Activated CD4-positive, alpha-beta T cell treated with anti-CD3 and anti-CD28 coated beads, Interleukin-2, amount 50 U/mL, for 16 hours (primary cell): ENCODE measurements around the gene TST.

Experiments used
- DNase-seq: peaks from one replicate; pipeline ENCODE4 v3.0.0-alpha.2; 2020

Gene TST

DNA sequence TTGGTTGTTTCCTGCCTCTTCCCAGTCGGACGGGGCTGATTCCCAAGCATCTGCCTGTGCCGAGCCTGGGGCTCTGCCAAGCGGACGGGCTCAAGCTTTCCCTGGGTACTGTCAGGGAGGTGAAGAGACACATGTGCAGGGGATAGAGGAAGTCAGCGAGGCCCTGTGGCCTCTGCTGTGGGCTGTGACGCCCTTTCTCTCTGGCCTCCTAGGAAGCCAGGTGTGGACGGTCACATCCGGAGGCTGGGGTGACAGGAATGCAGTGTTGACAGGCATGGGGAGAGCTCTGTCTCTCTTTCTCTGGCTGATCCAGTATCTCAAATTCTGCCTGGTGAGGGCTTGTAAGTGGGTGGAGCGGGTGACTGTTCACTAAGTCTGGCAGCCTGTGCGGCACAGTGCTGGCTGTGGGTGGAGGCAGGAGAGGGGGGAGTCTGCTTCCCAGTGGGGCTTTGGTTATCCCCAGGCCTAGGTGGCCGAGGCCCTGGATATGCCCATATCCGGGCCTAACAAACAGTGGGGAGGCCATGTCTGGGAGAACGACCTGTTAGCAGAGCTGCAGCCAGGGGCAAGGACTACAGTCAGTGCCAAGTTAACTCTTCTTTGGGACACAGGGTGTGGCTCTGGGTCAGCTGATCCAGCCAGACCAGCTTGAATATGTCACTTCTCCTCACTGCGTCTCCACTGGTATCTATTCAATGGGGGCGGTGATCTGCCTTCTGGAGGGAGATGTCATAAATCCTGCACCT, 34.2 kb upstream of the TST start:
- DNase-seq, result no peak

GRCh38 chr22:37052386-37053309, 33.4 kb upstream of the TST start:
- no peak for DNase-seq

- DNase-seq, result peak; percentile 83
Observed at GRCh38 chr22:37051391-37052385, 32.4 kb upstream of the TST start, which contains the start of gene KCTD17. KCTD17 (plus strand) TSS chr22:37051742; CDS start chr22:37051761, 19 bp downstream.

- no peak for DNase-seq
Observed at GRCh38 chr22:37050913-37051312, 31.7 kb upstream of the TST start.

- DNase-seq, result no peak
Observed at GRCh38 chr22:37049224-37049623, 30.0 kb upstream of the TST start.

DNA sequence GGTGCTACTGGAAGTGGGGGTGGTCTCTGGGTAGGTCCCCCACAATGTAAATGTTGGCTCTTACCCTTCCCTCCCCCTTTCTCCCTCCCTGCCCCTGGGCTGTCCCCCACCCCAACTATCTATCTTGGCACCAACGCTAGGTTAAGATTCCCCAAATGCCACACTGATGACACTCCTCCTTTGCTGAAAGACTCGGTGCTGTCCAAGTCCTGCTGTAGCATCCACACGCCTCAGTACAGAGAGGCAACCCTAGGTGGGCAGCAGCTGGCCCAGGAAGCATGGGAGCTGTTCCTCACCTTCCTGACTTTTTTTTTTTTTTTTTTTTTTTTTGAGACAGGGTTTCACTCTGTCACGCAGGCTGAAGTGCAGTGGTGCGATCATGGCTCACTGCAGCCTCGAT, 28.9 kb upstream of the TST start:
- no peak for DNase-seq

GRCh38 chr22:37047006-37047405, 27.8 kb upstream of the TST start:
- DNase-seq, result no peak

DNA sequence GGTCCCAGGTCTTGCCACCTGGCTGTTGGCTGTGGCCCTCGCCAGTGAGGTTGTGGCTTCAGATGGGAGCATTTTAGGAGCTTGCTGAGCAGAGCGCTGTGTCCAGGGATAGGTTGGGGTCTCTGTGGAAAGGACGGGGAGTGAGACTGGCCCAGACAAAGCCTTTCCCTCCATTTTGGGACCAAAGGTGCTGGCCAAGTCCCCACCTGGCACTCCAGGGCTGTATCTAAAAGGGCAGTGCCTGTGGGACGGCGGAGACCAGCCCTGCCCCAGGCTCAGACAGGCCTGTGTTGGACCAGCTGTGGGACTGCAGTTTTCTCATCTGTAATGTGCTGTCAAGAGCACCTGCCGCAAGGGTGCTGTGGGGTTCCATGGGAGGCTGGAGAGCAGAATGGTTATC, 27.3 kb upstream of the TST start:
- no peak for DNase-seq

- DNase-seq, result no peak
Observed at GRCh38 chr22:37045958-37046357, 26.7 kb upstream of the TST start.

DNA sequence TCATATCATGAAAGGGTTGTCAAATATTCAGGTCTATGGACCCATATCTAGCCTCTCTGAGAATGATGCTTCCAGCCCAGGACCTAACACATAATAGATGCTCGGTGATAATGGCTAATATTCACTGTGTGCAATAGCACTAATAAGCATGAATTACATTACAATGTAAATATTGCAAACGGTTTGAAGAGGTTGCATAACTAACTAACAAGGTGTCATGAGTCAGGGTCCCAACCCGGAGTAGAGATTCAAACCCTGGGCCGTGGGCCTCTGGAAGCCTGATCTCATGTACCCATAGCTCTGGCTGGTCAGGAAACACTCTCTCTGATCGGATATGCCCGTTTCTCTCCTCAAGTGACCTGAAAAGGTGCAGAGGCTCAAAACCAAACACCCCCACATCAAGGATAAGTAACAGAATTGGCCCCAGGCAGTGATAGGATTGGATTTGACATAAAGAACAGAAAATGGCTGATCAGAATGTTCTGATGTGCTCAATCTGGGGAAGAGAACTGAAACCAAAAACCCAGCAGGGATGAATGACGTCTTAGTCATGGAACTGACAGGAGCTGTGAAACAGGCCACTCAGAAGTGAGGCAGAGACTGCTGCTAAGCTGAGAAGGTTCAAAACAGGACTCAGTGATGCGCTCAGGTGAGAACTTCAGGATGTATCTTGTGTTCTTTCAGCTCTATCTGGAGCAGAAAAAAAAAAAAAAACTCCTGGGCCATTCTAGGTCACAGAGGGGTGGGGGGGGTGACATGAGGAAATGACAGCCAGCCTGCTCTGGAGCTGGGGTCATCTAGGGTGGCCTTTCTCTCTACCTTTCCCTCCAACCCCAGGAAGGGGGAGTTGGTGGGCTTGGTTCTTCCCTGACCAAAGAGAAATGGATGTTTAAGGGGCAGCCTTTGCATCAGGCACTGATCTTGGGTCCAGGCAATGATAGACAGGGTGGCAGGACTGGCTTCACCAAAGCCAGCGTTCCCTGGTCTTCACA, 25.7 kb upstream of the TST start:
- no peak for DNase-seq

- DNase-seq, result peak; percentile 70
Observed at GRCh38 chr22:37043828-37044538, 24.7 kb upstream of the TST start.

- DNase-seq, result no peak
Observed at GRCh38 chr22:37043209-37043827, 24.1 kb upstream of the TST start.

GRCh38 chr22:37039466-37039865, 20.2 kb upstream of the TST start:
- no peak for DNase-seq

- no peak for DNase-seq
Observed at GRCh38 chr22:37037669-37038068, 18.4 kb upstream of the TST start.

DNA sequence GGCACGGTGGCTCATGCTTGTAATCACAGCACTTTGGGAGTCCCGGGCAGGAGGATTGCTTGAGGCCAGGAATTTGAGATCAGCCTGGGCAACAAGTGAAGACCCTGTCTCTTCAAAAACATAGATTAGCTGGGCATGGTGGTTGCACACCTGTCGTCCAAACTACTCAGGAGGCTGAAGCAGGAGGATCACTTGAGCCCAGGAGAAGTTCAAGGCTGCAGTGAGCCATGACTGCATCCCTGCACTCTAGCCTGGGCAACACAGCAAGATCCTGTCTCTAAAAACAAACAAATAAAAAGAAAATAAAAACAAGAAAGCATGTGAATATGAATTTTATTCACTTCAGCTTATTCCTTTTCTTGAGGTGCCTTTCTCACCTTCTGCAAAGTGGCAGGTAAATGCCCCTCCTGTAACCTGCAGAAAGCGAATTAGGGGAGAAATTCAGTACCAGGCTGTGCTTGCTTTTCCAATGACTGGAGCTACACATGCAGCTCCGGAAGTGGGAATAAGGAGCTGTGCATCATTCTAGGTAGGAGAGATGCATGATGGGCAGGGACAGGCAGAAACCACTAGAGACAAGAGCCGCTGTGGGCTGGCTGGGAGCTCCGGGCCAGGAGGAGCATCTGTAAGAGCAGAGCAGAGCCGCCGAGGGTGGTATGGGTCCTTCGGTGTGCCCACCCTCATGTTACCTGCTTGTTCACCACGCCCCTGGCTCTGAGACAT, 17.6 kb upstream of the TST start:
- no peak for DNase-seq

DNA sequence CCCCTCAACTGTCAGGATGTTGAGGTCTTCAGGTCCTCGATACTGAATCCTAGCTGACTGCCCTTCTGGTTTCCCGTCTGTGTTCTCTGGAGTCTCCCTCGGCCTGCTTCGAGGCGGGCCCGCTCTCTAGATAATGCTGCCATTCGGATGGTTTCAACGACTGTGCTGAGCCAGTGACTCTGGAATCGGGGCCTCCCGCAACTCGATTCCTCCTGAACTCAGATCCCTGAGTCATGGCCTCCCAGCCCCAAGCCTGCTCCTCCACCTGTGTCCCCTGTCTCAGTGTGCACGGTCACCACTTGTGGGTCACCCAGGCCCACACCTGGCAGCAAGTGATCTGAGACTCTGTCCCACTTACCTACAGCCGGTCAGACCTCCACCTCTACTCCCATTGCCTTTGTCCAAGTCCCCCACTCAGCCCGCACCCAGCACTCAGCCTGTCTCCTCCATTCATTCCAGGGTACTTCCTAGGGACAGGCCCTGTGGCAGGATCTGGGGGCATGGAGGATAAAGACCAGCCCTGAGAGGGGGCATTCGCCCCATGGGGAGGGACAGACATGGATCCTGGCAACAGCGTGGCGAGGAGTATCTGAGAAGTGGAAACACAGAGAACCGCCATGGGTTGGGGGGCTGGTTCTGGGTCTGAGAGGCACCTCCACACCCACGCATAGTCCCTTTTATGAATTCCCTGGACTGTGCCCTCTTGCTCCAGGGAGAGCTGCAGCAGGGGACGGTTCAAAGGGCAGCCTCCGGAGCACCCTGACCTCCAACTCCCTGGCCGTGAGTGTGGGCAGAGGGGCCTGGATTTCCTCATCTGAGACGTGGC, 14.6 kb upstream of the TST start:
- DNase-seq, result no peak

GRCh38 chr22:37032535-37033460, 13.6 kb upstream of the TST start:
- no peak for DNase-seq

- DNase-seq, result no peak
Observed at GRCh38 chr22:37032134-37032534, 12.9 kb upstream of the TST start.
